NOMO-1 treated with dmso at 0.1 percent for 144 hours (cell line): ENCODE results near the gene NPDC1.
A peak's percentile ranks its signal among the peaks of the same experiment; 100 is the strongest.

ENCODE experiments used
- DNase-seq: peaks from one replicate; lab custom pipeline; 2025; ENCODE audit not compliant: unreplicated experiment; lab: John Stamatoyannopoulos, UW

The NPDC1 gene, protein sequence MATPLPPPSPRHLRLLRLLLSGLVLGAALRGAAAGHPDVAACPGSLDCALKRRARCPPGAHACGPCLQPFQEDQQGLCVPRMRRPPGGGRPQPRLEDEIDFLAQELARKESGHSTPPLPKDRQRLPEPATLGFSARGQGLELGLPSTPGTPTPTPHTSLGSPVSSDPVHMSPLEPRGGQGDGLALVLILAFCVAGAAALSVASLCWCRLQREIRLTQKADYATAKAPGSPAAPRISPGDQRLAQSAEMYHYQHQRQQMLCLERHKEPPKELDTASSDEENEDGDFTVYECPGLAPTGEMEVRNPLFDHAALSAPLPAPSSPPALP

DNA sequence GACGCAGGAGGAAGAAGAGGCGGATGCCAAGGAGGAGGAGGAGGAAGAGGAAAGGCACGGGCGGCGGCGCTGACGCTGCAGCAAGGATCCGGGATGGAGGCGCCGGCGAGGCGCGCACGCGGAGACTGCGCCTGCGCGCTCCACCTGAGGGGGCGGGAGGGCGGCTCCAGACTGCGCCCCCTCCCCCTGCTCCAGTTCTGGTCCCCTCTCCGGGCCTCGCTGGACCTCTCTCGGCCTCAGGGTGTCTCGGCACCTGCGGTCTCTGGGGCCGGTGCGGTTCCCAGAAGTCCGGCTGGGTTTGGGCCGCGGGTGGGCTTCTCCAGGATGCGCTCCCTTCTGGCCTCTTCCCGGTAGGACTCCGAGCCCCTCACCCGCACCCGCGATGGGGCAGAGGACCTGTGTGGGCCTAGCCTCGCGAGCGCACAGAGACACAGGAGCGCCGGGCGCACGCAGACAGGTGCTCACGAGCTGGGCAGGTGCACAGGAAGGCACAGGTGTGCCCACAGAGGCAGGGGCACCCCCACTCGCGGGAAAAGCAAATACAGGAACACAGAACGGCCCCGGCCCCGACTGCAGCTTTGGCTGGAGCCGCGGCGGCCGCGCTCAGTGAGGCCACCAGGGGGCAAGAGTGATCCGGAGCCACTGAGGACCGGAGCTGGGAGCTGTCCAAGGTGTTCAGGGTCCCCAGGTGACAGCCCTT lies at the start of gene NPDC1:
NPDC1 (minus strand) TSS at position 90 of the 700 bp plus-strand sequence. CDS start 188 bp downstream, outside the sequence.
- peak; percentile 63 for DNase-seq

DNA sequence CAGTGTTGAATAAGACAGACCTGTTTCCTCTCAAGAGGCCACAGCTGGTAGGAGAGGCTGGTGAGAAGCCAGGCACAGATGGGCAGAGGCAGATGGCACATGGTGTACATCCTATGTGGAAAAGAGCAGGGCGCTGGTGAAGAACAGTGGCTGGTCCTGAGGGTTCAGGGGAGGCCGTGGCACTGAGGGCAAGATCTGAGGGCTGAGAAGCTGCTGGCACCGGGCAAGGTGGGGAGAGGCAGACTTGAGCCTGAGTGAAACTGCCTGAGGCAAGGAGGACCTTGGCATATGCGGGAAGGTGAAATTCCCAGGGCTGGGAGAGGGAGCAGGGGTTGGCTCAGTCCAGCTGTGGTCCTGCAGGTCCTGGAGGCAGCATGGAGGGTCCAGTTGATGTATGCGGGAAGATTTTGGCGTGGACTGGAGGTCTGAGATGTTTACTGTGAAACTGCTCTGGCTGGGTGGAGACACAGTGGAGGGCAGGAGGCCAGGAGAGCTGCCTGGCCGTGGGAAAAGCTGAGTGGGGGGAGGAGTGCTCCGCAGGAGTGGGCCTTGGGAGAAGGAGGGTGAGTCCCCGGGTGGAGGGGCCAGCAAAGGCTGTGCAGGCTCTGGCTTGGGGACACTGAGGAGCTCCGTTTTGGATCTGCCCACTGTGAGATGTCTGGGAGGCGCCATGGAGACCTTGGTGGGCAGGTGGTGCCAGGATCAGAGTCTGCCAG lies 43.4 kb upstream of the NPDC1 start:
- no peak for DNase-seq

DNA sequence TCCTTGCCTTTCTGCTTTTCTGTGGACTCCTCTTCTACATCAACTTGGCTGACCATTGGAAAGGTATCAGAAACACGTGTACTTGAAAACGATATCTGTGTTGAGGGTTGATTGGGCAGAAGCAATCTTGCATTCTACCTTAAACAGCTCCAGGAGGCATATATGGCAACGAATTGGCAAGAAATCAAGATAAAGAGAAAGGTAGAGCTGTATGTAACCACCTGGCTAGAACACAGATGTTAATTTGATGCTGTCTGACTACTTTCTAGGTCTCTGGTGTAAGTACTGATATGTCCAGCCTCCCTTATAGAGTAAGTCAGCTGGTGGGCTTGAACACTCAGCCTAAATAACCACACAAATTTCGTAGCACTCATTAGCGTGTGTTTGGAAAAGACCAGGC lies 42.1 kb upstream of the NPDC1 start:
- no peak for DNase-seq

DNA sequence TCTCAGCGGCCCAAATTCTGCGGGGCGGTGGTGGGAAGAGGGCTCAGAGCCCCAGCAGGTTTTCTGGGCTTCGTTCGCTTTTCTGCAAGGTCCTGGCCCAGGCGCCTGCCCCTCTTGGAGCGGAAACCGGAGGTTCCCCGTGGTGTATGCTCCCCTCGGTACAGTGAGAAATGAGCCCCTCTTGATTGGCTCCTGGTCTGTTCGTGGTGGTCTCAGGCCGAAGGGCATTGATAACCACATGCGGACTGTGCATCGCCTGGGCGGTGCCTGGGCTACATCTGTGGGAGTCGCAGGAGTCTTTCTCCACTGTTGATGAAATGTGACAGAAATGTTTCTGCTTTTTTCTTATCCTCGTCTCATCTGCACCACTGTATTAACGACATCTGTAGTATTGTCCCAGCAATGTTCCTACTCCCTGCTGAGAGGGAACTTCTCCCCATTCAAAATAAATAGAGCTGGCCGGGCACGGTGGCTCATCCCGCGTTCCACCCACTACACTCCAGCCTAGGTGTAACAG lies 41.5 kb upstream of the NPDC1 start:
- no peak for DNase-seq

DNA sequence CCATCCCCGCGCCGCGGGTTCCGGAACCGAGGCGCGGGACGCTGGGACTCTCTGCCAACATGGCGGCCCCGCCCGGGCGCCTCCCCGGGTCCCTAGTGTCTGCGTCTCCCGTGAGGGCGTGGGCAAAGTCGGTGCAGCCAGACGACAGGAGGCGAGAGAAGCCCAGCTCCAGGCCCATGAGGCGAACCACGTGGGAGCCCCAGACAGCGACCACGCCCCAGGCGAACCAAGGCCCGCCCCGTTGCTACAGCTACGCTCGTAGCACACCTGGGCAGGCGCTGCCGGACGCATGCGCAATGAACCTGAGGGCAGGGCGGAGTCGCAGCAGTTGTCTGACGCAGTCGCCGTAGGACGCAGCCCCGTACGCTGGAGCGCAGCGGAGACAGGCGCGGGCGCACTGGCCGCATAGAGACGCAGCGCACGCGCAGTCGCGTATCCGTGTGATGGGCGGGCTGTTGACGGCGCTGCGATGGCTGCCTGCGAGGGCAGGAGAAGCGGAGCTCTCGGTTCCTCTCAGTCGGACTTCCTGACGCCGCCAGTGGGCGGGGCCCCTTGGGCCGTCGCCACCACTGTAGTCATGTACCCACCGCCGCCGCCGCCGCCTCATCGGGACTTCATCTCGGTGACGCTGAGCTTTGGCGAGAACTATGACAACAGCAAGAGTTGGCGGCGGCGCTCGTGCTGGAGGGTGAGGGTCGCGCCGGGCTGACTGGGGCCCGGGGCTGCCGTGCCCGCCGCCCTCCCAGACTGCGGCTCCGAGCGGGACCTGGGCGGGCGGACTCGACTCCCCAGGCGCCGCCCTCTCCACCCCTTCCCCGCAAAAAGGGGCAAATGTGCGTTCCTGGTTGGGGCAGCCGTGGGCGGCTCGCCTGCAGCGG lies 40.8 kb upstream of the NPDC1 start, which contains the start of gene MAN1B1:
MAN1B1 (plus strand) TSS at position 455 of the 878 bp plus-strand sequence; CDS start at position 470, 15 bp downstream.
- peak; percentile 100 for DNase-seq

DNA sequence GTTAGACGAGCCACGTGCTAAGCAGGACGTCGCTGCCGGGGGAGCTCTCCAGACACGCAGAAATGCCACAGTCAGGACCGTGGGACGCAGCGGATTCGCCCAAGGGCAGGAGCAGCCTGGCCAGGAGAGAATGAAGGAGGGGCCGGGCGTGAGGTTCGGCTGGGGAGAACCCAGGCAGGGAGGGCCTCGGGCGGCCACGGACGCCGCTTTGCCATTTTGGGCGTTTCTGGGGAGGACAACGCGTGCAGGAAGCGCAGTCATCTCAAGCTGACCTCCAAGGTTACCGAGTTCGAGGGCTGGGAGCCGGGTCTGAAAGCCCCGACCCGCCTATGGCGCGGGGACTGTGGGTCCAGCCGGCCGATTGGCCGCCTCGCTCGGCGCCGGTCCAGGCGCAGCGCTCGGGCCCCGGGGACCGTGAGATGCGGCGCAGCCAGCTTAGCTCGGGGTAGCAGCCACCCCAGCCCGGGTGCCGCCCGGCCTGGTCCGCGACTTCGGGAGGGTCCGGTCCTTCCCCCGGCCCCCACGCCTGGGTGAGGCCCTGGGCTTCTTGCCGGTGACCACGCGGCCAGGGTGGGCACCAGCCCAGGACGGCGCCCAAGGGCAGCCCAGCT lies 40.0 kb upstream of the NPDC1 start:
- no peak for DNase-seq

DNA sequence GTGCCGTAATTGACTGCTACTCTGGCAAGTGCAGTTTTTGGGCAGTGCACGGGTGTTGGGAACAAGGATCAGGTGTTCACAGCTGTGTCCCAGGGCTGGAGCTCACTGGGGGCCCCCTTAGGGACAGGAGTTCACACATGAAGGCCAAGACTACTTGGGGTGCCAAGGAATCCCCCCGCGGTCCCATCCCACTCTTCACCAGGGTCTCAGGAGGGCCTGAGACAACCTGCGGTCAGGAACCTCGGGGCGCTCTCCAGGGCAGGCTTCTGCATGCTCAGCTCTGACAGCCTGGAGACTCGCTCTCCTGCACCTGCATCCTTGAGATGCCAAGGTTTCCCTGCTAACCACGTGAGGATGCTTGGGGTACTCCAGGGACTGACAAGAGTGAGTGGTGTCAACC lies 38.5 kb upstream of the NPDC1 start:
- no peak for DNase-seq

DNA sequence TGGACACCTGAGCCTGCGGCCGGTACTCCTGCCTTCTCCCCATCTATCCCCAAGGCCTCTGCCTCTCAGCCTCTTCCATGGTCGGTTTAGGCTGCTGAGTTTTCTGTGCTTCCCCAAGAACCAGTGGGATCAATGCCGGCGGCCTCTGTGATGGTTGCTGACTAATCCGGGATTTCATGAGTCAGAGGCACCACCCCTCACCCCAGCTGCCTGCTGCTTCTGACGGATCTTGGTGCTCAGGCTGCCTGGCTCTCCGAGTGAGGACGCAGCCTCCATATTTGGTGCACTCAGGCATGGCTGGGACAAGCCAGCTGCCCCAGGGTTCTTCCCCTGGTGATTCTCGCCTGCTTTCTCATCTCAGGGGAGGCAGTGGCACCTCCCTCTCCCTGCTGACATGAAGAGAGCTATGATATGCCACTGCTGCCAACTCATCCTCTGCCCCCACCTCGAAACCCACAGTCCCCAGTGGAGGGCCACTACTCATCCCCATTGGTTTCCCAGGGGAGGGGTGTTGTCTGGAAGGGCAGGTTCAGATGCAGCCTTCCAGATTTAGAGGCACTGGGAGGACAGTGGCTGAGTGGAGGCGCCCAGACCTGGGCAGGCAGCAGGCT lies 37.5 kb upstream of the NPDC1 start:
- no peak for DNase-seq

DNA sequence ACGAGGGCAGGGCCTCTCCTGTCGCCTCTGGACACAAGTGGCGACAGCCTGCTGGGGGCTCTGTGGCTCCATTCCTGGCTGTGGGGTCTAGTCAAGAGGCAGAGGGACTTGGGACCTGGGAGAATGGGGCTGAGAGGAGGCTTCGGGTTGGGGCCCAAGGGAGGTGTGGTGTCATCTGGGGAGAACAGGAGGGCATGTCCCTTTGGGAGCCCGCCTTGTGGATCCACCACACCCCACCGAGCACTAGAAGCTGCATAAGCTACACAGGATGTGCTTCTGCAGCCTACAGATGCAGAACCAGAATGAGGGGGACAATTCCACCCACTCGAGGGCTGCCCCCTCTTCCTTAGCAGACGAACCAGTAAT lies 36.9 kb upstream of the NPDC1 start:
- no peak for DNase-seq

DNA sequence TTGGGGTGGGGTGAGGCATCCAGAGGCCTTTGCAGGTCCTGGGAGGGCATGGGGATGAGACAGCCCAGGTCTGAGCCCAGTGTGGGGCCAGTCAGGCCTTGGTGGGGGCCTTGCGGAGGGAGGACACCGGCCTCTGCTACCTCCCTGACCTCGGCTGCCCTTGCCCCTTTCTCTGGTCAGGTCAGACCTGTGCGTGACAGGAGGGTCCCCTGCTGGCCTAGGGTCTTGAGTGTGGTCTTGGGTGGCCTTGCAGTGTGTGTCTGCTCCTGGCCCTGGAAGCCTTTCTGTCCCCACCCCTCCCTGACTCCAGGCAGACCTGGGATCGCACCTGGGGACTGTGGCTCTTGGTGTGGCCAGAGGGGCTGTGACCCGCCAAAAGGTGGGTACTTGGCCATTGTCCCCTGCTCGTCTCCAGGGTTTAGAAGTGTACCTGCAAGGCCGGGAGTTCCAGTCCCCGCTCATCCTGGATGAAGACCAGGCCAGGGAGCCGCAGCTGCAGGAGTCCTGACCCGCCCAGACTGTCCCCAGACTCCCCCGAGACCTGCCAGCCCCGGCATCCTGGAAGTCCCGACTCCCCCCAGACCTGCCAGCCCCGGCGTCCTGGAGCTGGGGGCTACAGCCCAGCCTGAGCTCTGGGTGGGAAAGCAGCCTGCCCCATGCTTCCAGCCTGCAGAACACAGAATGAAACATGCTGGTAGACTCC lies 36.4 kb upstream of the NPDC1 start:
- no peak for DNase-seq

DNA sequence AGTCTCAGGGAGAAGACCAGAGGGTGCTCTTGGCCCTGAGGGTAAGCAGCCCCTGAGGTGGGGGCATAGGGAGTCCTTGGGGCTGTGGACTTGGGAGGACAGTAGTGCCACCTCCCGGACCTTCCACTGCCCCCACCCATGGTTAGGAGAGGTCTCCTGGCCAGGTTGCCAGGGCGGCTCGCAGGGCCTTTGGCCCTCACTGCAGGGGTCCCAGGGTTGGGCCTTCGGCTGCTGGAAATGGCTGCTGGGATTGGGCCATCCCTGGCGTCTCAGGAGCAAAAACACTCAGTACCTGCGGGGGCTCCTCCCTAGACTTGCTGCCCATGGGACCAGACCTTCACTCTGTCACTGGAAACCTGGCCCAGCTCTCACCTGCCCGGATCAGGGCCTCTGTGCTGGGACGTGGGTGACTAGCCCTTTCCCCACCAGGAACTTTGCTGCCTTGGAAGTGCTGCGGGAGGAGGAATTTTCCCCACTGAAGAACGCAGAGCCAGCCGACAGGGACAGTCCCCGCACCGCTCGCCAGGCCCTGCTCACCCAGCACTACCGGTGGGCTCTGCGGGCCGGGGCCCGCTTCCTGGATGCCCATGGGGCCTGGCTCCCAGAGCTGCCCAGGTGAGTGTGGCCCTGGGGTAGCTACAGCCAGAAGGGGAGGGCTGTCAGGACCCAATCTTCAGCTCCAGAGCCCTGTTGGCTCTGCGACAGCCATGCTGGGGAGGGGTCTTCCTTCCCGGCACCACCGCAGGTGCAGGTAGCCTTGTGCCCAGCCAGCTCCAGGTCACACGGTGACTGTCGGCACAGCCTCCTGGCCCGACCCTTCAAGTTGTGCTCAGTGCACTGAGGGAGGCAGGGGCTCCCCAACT lies 34.5 kb upstream of the NPDC1 start:
- no peak for DNase-seq

DNA sequence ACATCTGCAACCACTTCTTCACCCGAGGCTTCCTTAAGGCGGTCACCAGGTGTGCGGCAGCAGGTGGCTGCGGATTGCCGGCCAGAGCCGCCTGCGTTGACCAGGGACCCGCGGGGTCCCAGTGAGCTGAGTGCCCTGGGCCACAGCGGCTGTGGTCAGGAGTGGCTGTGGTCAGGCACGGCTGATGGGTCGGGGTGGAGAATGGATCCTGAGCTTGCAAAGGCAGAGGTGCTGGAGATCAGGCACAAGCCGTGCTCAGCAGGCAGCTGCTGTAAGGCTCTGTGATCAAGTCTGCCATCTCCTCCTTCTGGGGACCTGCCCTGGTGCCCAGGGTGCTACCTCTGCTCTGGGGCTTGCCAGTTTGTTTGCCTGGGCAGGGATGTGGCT lies 33.4 kb upstream of the NPDC1 start:
- no peak for DNase-seq

DNA sequence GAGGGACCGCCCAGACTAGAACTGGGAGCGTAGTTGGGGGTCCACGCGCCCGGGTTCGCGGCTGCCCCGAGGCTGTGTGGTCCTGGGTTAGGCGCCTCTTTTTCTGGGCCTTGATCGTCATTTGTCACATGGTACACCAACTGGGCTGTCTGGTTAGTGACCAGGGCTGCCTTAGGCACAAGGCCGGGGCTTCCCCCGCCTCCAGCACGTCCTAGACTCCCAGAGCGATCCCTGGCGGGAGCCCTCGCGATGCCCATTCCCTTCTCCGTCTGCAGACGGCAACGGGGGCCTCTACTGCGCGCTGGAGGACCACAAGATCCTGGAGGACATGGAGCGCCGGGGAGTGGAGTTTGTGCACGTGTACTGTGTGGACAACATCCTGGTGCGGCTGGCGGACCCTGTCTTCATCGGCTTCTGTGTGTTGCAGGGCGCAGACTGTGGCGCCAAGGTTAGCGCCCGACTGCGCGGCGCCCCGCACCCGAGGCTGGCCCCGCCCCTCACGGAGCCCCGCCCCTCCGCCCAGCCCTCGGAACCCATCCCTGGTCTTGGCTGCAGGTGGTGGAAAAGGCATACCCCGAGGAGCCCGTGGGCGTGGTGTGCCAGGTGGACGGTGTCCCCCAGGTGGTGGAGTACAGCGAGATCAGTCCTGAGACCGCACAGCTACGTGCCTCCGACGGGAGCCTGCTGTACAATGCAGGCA lies 32.9 kb upstream of the NPDC1 start:
- no peak for DNase-seq

DNA sequence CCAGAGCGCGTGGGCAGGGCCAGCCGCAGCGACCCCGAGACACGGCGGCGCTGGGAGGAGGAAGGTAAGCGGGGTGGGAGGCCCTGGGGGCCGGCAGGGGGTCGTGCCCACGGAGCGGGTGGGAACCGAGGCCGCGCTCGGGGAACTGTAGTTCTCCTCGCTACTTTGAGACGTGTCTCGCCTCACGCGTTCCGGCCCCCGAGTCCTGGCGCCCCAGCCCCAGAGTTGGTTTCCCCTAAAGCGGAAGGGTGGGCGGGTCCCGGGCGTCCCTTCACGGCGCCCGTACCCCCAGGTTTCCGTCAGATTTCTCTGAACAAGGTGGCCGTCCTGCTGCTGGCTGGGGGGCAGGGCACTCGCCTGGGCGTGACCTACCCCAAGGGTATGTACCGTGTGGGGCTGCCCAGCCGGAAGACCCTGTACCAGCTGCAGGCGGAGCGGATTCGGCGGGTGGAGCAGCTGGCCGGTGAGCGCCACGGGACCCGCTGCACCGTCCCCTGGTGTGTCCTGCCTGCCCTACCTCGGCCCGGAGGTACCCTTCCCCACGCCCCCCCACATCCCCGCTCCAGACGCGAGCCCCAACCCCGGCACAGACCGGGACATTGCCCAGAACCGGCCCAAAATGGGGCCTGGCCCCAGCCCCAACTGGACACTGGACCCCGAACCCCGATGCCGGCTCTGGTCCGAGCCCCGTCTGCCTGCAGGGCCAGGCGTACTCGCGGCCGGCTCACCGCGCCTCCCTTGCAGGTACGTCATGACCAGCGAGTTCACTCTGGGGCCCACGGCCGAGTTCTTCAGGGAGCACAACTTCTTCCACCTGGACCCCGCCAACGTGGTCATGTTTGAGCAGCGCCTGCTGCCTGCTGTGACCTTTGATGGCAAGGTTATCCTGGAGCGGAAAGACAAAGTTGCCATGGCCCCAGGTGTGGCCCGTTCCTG lies 32.0 kb upstream of the NPDC1 start:
- no peak for DNase-seq

DNA sequence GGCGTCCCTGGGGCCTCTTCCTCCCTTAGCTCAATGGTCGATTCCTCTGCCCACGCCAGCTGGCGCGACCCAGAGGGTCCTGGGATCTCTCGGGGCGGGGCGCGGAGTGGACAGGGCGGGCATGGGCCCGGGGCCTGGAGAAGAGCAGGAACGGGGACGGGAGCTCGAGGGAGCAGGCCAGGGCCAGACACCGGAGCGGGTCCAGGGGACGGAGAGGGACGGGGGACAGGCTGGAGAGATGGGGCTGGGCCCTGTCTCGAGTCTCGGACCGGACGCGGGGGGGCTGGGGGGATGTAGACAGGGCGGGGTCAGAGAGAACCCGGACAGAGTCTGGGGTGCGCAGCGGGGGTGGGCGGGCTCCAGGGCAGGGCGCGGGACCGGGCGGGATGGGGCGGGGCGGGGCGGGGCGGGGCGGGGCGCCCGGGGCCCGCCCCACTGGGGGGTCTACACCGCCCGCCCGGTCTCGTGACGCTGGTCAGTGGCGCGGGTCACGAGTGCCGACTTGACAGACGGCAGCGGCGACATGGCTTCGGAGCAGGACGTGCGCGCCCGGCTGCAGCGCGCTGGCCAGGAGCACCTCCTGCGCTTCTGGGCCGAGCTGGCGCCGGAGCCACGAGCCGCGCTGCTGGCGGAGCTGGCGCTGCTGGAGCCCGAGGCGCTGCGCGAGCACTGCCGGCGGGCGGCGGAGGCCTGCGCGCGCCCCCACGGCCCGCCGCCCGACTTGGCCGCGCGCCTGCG lies 31.2 kb upstream of the NPDC1 start, which contains the start of gene UAP1L1:
UAP1L1 (plus strand) TSS at position 508 of the 738 bp plus-strand sequence; CDS start at position 524, 16 bp downstream.
- peak; percentile 75 for DNase-seq

DNA sequence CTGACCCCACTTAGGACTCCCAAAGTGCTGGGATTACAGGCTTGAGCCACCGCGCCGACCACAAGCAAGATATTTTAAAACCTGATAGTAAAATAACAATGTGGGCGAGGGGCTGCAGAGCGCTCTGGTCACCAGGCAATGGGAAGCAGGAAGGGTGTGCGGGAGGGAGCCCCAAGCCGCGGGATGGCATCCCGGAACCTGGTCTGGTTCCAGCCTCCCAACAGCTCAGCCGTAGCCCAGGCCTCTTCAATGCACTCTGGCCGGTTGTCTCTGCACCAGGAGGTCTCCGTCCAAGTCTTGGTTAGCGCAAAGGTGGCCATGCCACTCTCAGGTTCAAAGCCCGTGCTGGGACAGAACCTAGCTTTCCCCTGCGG lies 30.6 kb upstream of the NPDC1 start:
- no peak for DNase-seq
